Body of pancreas (tissue), 4 donors: Measurements from ENCODE around the gene OGN. TPM values are rescaled to one million over a fixed set of nuclear protein-coding genes. Genes with fewer than 3 reads are reported as not detected.
"Not testable (repeated sequence)": the region's sequence is repeated elsewhere in the genome, so short reads cannot be mapped to it uniquely, and the experiment has no call there.

ENCODE experiments used
- ATAC-seq: fragments of 150-250 bp; one replicate; pipeline ENCODE4 v1.9.1; 2016
- DNase-seq, 4 donors: peaks; one replicate each; pipeline ENCODE4 v3.0.0-alpha.2; 2019
- H3K27ac ChIP-seq, 4 donors: fragments of 200-600 bp; sonication (generic); 1 replicate in 3 of 4; 2 replicates in 1 of 4; pipeline versions ENCODE4 v1.5.1 to v1.6.1; 2016 to 2019; ENCODE audit warnings: mild to moderate bottlenecking in 1 of 4, mixed read lengths in 1 of 4, moderate library complexity in 1 of 4
- H3K27me3 ChIP-seq, 2 donors: fragments of 200-600 bp; sonication (generic); one replicate each; pipeline ENCODE4 v1.6.0; 2016; ENCODE audit warnings: mild to moderate bottlenecking in 1 of 2
- H3K36me3 ChIP-seq, 2 donors: fragments of 200-600 bp; sonication (generic); replicated peaks in 1 of 2; 2 replicates each; pipeline ENCODE4 v1.5.1; 2016; ENCODE audit warnings: low read depth in 2 of 2; ENCODE audit not compliant: insufficient read depth in 1 of 2
- H3K4me1 ChIP-seq: fragments of 200-600 bp; sonication (generic); one replicate; pipeline ENCODE4 v1.6.0; 2016
- H3K4me3 ChIP-seq, 2 donors: fragments of 200-600 bp; sonication (generic); 1 replicate in 1 of 2; 2 replicates in 1 of 2; pipeline ENCODE4 v1.5.1; 2016 to 2019
- H3K9me3 ChIP-seq, 3 donors: fragments of 200-600 bp; sonication (generic); 1 replicate in 2 of 3; 2 replicates in 1 of 3; pipeline ENCODE4 v1.5.1; 2016
- CTCF ChIP-seq, 7 experiments: fragments of 450-650 bp in 4 of 7; fragments of 200-600 bp in 3 of 7; sonication (generic) in 3 of 7; IDR thresholded peaks; one replicate each; pipeline ENCODE4 v1.5.1; 2016 to 2019; ENCODE audit warnings: antibody characterized with exemption in 7 of 7
- POLR2A ChIP-seq, 3 donors: fragments of 450-650 bp; IDR thresholded peaks; one replicate each; pipeline ENCODE4 v1.6.1; 2016; ENCODE audit warnings: antibody characterized with exemption in 3 of 3, mild to moderate bottlenecking in 2 of 3
- WGBS, 2 donors: methylation state at CpG; one replicate each; pipeline ENCODE4 v1.1.5; 2017; 5-methylcytosine and 5-hydroxymethylcytosine counted together
- intact Hi-C: fragments of 100-400 bp; cut with DNase I; formaldehyde crosslinking; loops from one replicate; pipeline ENCODE4 v1.15.1; 2023
- total RNA-seq, 2 donors: library from RNA; depleted of rRNA; stranded (reverse); fragments of >200 nt; gene quantifications; one replicate each; pipeline ENCODE4 v1.1.0, GENCODE V29; 2016

The OGN gene
- total RNA-seq, 2 donors from 2014 or later: 2.6 to 4.4 TPM

GRCh38 chr9:92422611-92423338, 18.4 kb upstream of the OGN start:
- H3K27ac ChIP-seq: no peak overlapping the region
- intact Hi-C loops: no loop called here
- H3K4me1 ChIP-seq: no peaks in the 10 kb centered on the region
- WGBS, 2 donors: 79 to 92% methylated on average over 2 of the region's 2 CpGs
- H3K36me3 ChIP-seq: no peaks in the 10 kb centered on the region
- no peak overlapping the region for H3K4me3 ChIP-seq
- no peak for TF ChIP-seq CTCF (IDR thresholded peaks at IDR 0.05)
- no peak for TF ChIP-seq POLR2A (IDR thresholded peaks at IDR 0.05)
- DNase-seq: no peak
- ATAC-seq: no peak
- H3K9me3 ChIP-seq: no peaks in the 10 kb centered on the region
- no peaks in the 10 kb centered on the region for H3K27me3 ChIP-seq

- H3K4me1 ChIP-seq: no peaks in the 10 kb centered on the region
- intact Hi-C loops: no loop called here
- H3K9me3 ChIP-seq: no peaks in the 10 kb centered on the region
- H3K27ac ChIP-seq: no peak overlapping the region
- H3K4me3 ChIP-seq: no peak overlapping the region
- H3K27me3 ChIP-seq: no peaks in the 10 kb centered on the region
- ATAC-seq (no peak), DNase-seq (no peak)
- TF ChIP-seq CTCF (IDR thresholded peaks at IDR 0.05) (no peak), POLR2A (IDR thresholded peaks at IDR 0.05) (no peak)
- WGBS, 2 donors: 32 to 74% methylated on average over 1 of the region's 1 CpG
- no peaks in the 10 kb centered on the region for H3K36me3 ChIP-seq
These were observed 10.2 kb upstream of the OGN start for GRCh38 chr9:92414566-92414965.

- H3K27ac ChIP-seq, H3K4me3 ChIP-seq, H3K36me3 ChIP-seq, ATAC-seq, H3K4me1 ChIP-seq, H3K9me3 ChIP-seq, DNase-seq, H3K27me3 ChIP-seq, intact Hi-C loops: not testable (repeated sequence)
- WGBS, 2 donors: 88 to 98% methylated on average over 4 of the region's 4 CpGs
These were observed 6.8 kb upstream of the OGN start for GRCh38 chr9:92411157-92411556.

- ATAC-seq: no peak
- no peak overlapping the region for H3K27ac ChIP-seq
- no peaks in the 10 kb centered on the region for H3K9me3 ChIP-seq
- intact Hi-C loops: no loop called here
- whole genome bisulfite sequencing, 2 donors: 93% methylated on average over 2 of the region's 2 CpGs
- no peak overlapping the region for H3K4me3 ChIP-seq
- no peak for DNase-seq
- no peaks in the 10 kb centered on the region for H3K4me1 ChIP-seq
- TF ChIP-seq POLR2A (IDR thresholded peaks at IDR 0.05) (no peak), CTCF (IDR thresholded peaks at IDR 0.05) (no peak)
- H3K36me3 ChIP-seq: no peaks in the 10 kb centered on the region
- H3K27me3 ChIP-seq: no peaks in the 10 kb centered on the region
These were observed 4.5 kb upstream of the OGN start for GRCh38 chr9:92408747-92409478.

- ATAC-seq (no peak), DNase-seq (no peak)
- TF ChIP-seq CTCF (IDR thresholded peaks at IDR 0.05) (no peak), POLR2A (IDR thresholded peaks at IDR 0.05) (no peak)
- H3K27me3 ChIP-seq: no peaks in the 10 kb centered on the region
- H3K4me1 ChIP-seq: no peaks in the 10 kb centered on the region
- WGBS, 2 donors: 93 to 100% methylated on average over 2 of the region's 2 CpGs
- intact Hi-C loops: no loop called here
- H3K27ac ChIP-seq: no peak overlapping the region
- H3K4me3 ChIP-seq: no peak overlapping the region
- H3K9me3 ChIP-seq: no peaks in the 10 kb centered on the region
- no peaks in the 10 kb centered on the region for H3K36me3 ChIP-seq
These were observed 3.4 kb upstream of the OGN start for GRCh38 chr9:92407818-92408217.
